ENCODE measurements around the gene ATXN7L1. TPM values are rescaled to one million over a fixed set of nuclear protein-coding genes. Genes with fewer than 3 reads are reported as not detected.

ATXN7L1 gene
- total and polyA plus RNA-seq, 4 donors, result 4.2 to 22.5 (median 8.5) TPM

- Histone ChIP-seq H3K4me3 (no peak overlapping the region), H3K27me3 (ENCODE audit: control insufficient read depth in 3 of 3, insufficient read depth in 3 of 3, low read length in 2 of 3) (no peaks in the 10 kb centered on the region), H3K4me1 (ENCODE audit: control insufficient read depth in 5 of 5, insufficient read depth in 5 of 5, low read length in 5 of 5) (peaks cover 0 to 3% (median 0%) of the 10 kb centered on the region in 5 donors), H3K9me3 (ENCODE audit: control insufficient read depth in 4 of 4, insufficient read depth in 3 of 4, low read length in 3 of 4) (peaks cover 0 to 2% (median 0%) of the 10 kb centered on the region in 4 donors), H3K36me3 (ENCODE audit: control insufficient read depth in 4 of 4, insufficient read depth in 4 of 4, low read length in 4 of 4) (peaks cover 0 to 6% (median 1%) of the 10 kb centered on the region in 4 donors), H3K27ac (ENCODE audit: low read depth in 1 of 2, low read length in 1 of 2) (no peak overlapping the region), H3K9ac (ENCODE audit: insufficient read depth in 1 of 2, low read length in 2 of 2) (no peak overlapping the region)
- ATAC-seq (ENCODE audit: insufficient read depth, low FRiP score) (no peak), DNase-seq (no peak)
- no peak for TF ChIP-seq CTCF (IDR thresholded peaks at IDR 0.05; ENCODE audit: control extremely low read depth, extremely low read depth)
- WGBS, 2 donors, result 64 to 69% methylated on average over 9 of the region's 9 CpGs
These were observed 30.9 kb upstream of the ATXN7L1 start for GRCh38 chr7:105907129-105907846.

- Histone ChIP-seq H3K4me3 (no peak overlapping the region), H3K4me1 (ENCODE audit: control insufficient read depth in 5 of 5, insufficient read depth in 5 of 5, low read length in 5 of 5) (peaks cover 0 to 3% (median 0%) of the 10 kb centered on the region in 5 donors), H3K9ac (ENCODE audit: insufficient read depth in 1 of 2, low read length in 2 of 2) (no peak overlapping the region), H3K36me3 (ENCODE audit: control insufficient read depth in 4 of 4, insufficient read depth in 4 of 4, low read length in 4 of 4) (peaks cover 0 to 6% (median 1%) of the 10 kb centered on the region in 4 donors), H3K27ac (ENCODE audit: low read depth in 1 of 2, low read length in 1 of 2) (no peak overlapping the region), H3K9me3 (ENCODE audit: control insufficient read depth in 4 of 4, insufficient read depth in 3 of 4, low read length in 3 of 4) (peaks cover 0 to 2% (median 0%) of the 10 kb centered on the region in 4 donors), H3K27me3 (ENCODE audit: control insufficient read depth in 3 of 3, insufficient read depth in 3 of 3, low read length in 2 of 3) (no peaks in the 10 kb centered on the region)
- DNase-seq, result peak in 2 of 3 donors; percentile 14 to 25
- 60 to 73% methylated on average over 2 of the region's 2 CpGs for WGBS, 2 donors
- ATAC-seq (ENCODE audit: insufficient read depth, low FRiP score), result no peak
- TF ChIP-seq CTCF (IDR thresholded peaks at IDR 0.05; ENCODE audit: control extremely low read depth, extremely low read depth), result no peak
These were observed 30.3 kb upstream of the ATXN7L1 start for GRCh38 chr7:105906695-105907094.

GRCh38 chr7:105905910-105906568, 29.6 kb upstream of the ATXN7L1 start:
- DNase-seq, result peak in 2 of 3 donors; percentile 13 to 23
- peaks cover 0 to 3% (median 0%) of the 10 kb centered on the region in 5 donors for H3K4me1 ChIP-seq (ENCODE audit: control insufficient read depth in 5 of 5, insufficient read depth in 5 of 5, low read length in 5 of 5)

More at GRCh38 chr7:105905910-105906568, 29.6 kb upstream of the ATXN7L1 start:
- no peak for TF ChIP-seq CTCF (IDR thresholded peaks at IDR 0.05; ENCODE audit: control extremely low read depth, extremely low read depth)
- H3K9me3 ChIP-seq (ENCODE audit: control insufficient read depth in 4 of 4, insufficient read depth in 3 of 4, low read length in 3 of 4), result peaks cover 0 to 2% (median 0%) of the 10 kb centered on the region in 4 donors
- no peak overlapping the region for H3K27ac ChIP-seq (ENCODE audit: low read depth in 1 of 2, low read length in 1 of 2)
- H3K9ac ChIP-seq (ENCODE audit: insufficient read depth in 1 of 2, low read length in 2 of 2), result no peak overlapping the region
- ATAC-seq (ENCODE audit: insufficient read depth, low FRiP score), result no peak
- whole genome bisulfite sequencing, 2 donors, result 76 to 78% methylated on average over 8 of the region's 8 CpGs
- H3K36me3 ChIP-seq (ENCODE audit: control insufficient read depth in 4 of 4, insufficient read depth in 4 of 4, low read length in 4 of 4), result peaks cover 0 to 4% (median under 1%) of the 10 kb centered on the region in 4 donors
- no peaks in the 10 kb centered on the region for H3K27me3 ChIP-seq (ENCODE audit: control insufficient read depth in 3 of 3, insufficient read depth in 3 of 3, low read length in 2 of 3)
- no peak overlapping the region for H3K4me3 ChIP-seq

Data from lung (tissue), 12 donors.